ENCODE data around the gene ANGPTL4.

- no peak for TF ChIP-seq CTCF (IDR thresholded peaks at IDR 0.05 in 4 of 5, conservative IDR thresholded peaks at IDR 0.05 in 1 of 5)
- no peak for TF ChIP-seq POLR2A (IDR thresholded peaks at IDR 0.05)
Observed at GRCh38 chr19:8416796-8417195, 52.8 kb downstream of the ANGPTL4 start.
